H9 (cell line): ENCODE data around the gene GRIK4. TPM values are rescaled to one million over a fixed set of nuclear protein-coding genes. Genes with fewer than 3 reads are reported as not detected.

Experiments
- DNase-seq: peaks from one replicate; pipeline ENCODE4 v3.0.0-alpha.2; 2017
- H2AFZ ChIP-seq: one replicate; pipeline ENCODE4 v1.6.1; 2013; ENCODE audit warnings: mild to moderate bottlenecking, low read length, control low read depth, moderate library complexity
- H2AK5ac ChIP-seq: 2 replicates; pipeline ENCODE4 v1.6.1; 2013; ENCODE audit warnings: low read length, control low read depth, mixed read lengths; ENCODE audit not compliant: insufficient read length
- H2BK120ac ChIP-seq: one replicate; pipeline ENCODE4 v1.6.1; 2013; ENCODE audit warnings: low read depth, mild to moderate bottlenecking, low read length, control low read depth, inconsistent platforms; ENCODE audit not compliant: poor library complexity, severe bottlenecking
- H2BK12ac ChIP-seq: 2 replicates; pipeline ENCODE4 v1.6.1; 2013; ENCODE audit warnings: low read length, control low read depth, mixed read lengths, low read depth; ENCODE audit not compliant: insufficient read length
- H2BK15ac ChIP-seq: 2 replicates; pipeline ENCODE4 v1.6.1; 2013; ENCODE audit warnings: low read depth, low read length, control low read depth
- H2BK20ac ChIP-seq: one replicate; pipeline ENCODE4 v1.6.1; 2013; ENCODE audit warnings: low read depth, mild to moderate bottlenecking, low read length, control low read depth, inconsistent platforms; ENCODE audit not compliant: poor library complexity, severe bottlenecking
- H2BK5ac ChIP-seq: 2 replicates; pipeline ENCODE4 v1.6.1; 2013; ENCODE audit warnings: low read length, control low read depth, mixed read lengths; ENCODE audit not compliant: insufficient read length
- H3K14ac ChIP-seq: 2 replicates; pipeline ENCODE4 v1.6.1; 2013; ENCODE audit warnings: low read length, control low read depth; ENCODE audit not compliant: insufficient read depth
- H3K18ac ChIP-seq: 2 replicates; pipeline ENCODE4 v1.6.1; 2013; ENCODE audit warnings: low read depth, mild to moderate bottlenecking, mixed read lengths, low read length, control low read depth; ENCODE audit not compliant: insufficient read length
- H3K23ac ChIP-seq: 2 replicates; pipeline ENCODE4 v1.6.1; 2013; ENCODE audit warnings: low read length, control low read depth, mixed read lengths, low read depth; ENCODE audit not compliant: insufficient read length
- H3K23me2 ChIP-seq: 2 replicates; pipeline ENCODE4 v1.6.1; 2013; ENCODE audit warnings: low read depth, mild to moderate bottlenecking, mixed read lengths, low read length, control low read depth; ENCODE audit not compliant: insufficient read length, poor library complexity, severe bottlenecking
- H3K27ac ChIP-seq: 2 replicates; pipeline ENCODE4 v1.5.1; 2013; ENCODE audit warnings: low read length, control low read depth, mixed read lengths, low read depth; ENCODE audit not compliant: insufficient read length
- H3K27me3 ChIP-seq: 2 replicates; pipeline ENCODE4 v1.6.1; 2013; ENCODE audit warnings: low read length, control low read depth, inconsistent platforms; ENCODE audit not compliant: insufficient read depth
- H3K4ac ChIP-seq: 2 replicates; pipeline ENCODE4 v1.6.1; 2013; ENCODE audit warnings: low read depth, mild to moderate bottlenecking, control low read depth, inconsistent platforms, low read length, moderate library complexity
- H3K4me1 ChIP-seq: 2 replicates; pipeline ENCODE4 v1.6.1; 2013; ENCODE audit warnings: low read length, control low read depth, inconsistent platforms; ENCODE audit not compliant: insufficient read depth
- H3K4me2 ChIP-seq: 2 replicates; pipeline ENCODE4 v1.6.1; 2013; ENCODE audit warnings: low read length, control low read depth, mixed read lengths; ENCODE audit not compliant: insufficient read length, insufficient read depth
- H3K56ac ChIP-seq: 2 replicates; pipeline ENCODE4 v1.6.1; 2013; ENCODE audit warnings: low read depth, mild to moderate bottlenecking, mixed read lengths, low read length, control low read depth; ENCODE audit not compliant: insufficient read length
- H3K79me1 ChIP-seq: 2 replicates; pipeline ENCODE4 v1.6.1; 2013; ENCODE audit warnings: low read depth, mild to moderate bottlenecking, moderate library complexity, low read length, control low read depth, inconsistent platforms; ENCODE audit not compliant: insufficient read depth, poor library complexity, severe bottlenecking
- H3K79me2 ChIP-seq: 2 replicates; pipeline ENCODE4 v1.6.1; 2013; ENCODE audit warnings: low read length, control low read depth, inconsistent platforms; ENCODE audit not compliant: insufficient read depth
- H3K9ac ChIP-seq: 2 replicates; pipeline ENCODE4 v1.6.1; 2013; ENCODE audit warnings: low read length, control low read depth, mixed read lengths; ENCODE audit not compliant: insufficient read length; ENCODE audit errors: extremely low read depth
- H3K9me3 ChIP-seq: one replicate; pipeline ENCODE4 v1.6.1; 2013; ENCODE audit warnings: low read depth, low read length, inconsistent platforms; ENCODE audit not compliant: control insufficient read depth
- H3T11ph ChIP-seq: one replicate; pipeline ENCODE4 v1.6.1; 2013; ENCODE audit warnings: mild to moderate bottlenecking, low read length, control low read depth, inconsistent platforms
- H4K20me1 ChIP-seq: one replicate; pipeline ENCODE4 v1.6.1; 2013; ENCODE audit not compliant: control insufficient read depth, insufficient read length, insufficient read depth
- H4K5ac ChIP-seq: 2 replicates; pipeline ENCODE4 v1.6.1; 2013; ENCODE audit warnings: low read depth, mild to moderate bottlenecking, mixed read lengths, low read length, control low read depth; ENCODE audit not compliant: insufficient read length
- H4K8ac ChIP-seq: replicated peaks from 2 replicates; pipeline ENCODE4 v1.6.1; 2013; ENCODE audit warnings: low read length, control low read depth, mixed read lengths, low read depth; ENCODE audit not compliant: insufficient read length
- H4K91ac ChIP-seq: 2 replicates; pipeline ENCODE4 v1.6.1; 2013; ENCODE audit warnings: low read depth, mild to moderate bottlenecking, moderate library complexity, mixed read lengths, low read length, control low read depth; ENCODE audit not compliant: insufficient read length
- H3K27ac Mint-ChIP-seq, 3 experiments: 2 replicates in 2 of 3; 3 replicates in 1 of 3; pipeline ENCODE4 v1.8.0; 2020 to 2021; ENCODE audit warnings: mixed read lengths in 3 of 3, mild to moderate bottlenecking in 1 of 3, moderate library complexity in 1 of 3
- H3K27me3 Mint-ChIP-seq: 2 replicates; pipeline ENCODE4 v1.8.0; 2021; ENCODE audit warnings: low read depth, mild to moderate bottlenecking, moderate library complexity, mixed read lengths
- H3K36me3 Mint-ChIP-seq, 3 experiments: 2 replicates in 2 of 3; 3 replicates in 1 of 3; pipeline ENCODE4 v1.8.0; 2020 to 2021; ENCODE audit warnings: low read depth in 3 of 3, mixed read lengths in 3 of 3; ENCODE audit not compliant: insufficient read depth in 1 of 3
- H3K4me1 Mint-ChIP-seq, 2 experiments: 2 replicates each; pipeline ENCODE4 v1.8.0; 2020; ENCODE audit warnings: mixed read lengths in 2 of 2
- H3K4me3 Mint-ChIP-seq, 2 experiments: 2 replicates in 1 of 2; 3 replicates in 1 of 2; pipeline ENCODE4 v1.8.0; 2020 to 2021; ENCODE audit warnings: mild to moderate bottlenecking in 2 of 2, mixed read lengths in 2 of 2, moderate library complexity in 1 of 2
- H3K9me3 Mint-ChIP-seq, 2 experiments: 2 replicates in 1 of 2; 3 replicates in 1 of 2; pipeline ENCODE4 v1.8.0; 2020; ENCODE audit warnings: mild to moderate bottlenecking in 2 of 2, mixed read lengths in 2 of 2, moderate library complexity in 1 of 2
- WGBS: extraction: QIAGEN DNeasy Blood & Tissue Kit; methylation state at CpG from one replicate; pipeline ENCODE4 v1.1.7; 2013; ENCODE audit warnings: missing lambda C conversion rate, low lambda C conversion rate, mixed read lengths; ENCODE audit not compliant: insufficient read length; ENCODE audit errors: extremely low coverage; 5-methylcytosine and 5-hydroxymethylcytosine counted together
- total RNA-seq: library from RNA; stranded (reverse); gene quantifications from 2 replicates; pipeline ENCODE4 v1.2.1, GENCODE V29; 2021
- TF ChIP-seq, protein P1 (sequence below): fragments of 200-600 bp; sonication (generic); conservative IDR thresholded peaks from 3 replicates; pipeline ENCODE4 v1.8.0; 2021; ENCODE audit warnings: antibody characterized with exemption, mild to moderate bottlenecking

Gene GRIK4
- total RNA-seq, 1 experiment from 2014 or later: 2.3 TPM

- Mint-ChIP-seq H3K9me3 (no peaks in the 10 kb centered on the region; a peak in 1 of 5 replicates), H3K36me3 (no peaks in the 10 kb centered on the region; a peak in 1 of 7 replicates), H3K27ac (no peak overlapping the region), H3K4me3 (no peak overlapping the region), H3K4me1 (peaks cover 11 to 12% of the 10 kb centered on the region in 2 experiments), H3K27me3 (peaks cover 3% of the 10 kb centered on the region)
- H3K4ac ChIP-seq: no peak overlapping the region
- H3K79me2 ChIP-seq: no peaks in the 10 kb centered on the region
- no peak overlapping the region for H2BK15ac ChIP-seq
- H4K20me1 ChIP-seq: no peaks in the 10 kb centered on the region
- no peak overlapping the region for H3K9ac ChIP-seq
- no peaks in the 10 kb centered on the region for H3K23me2 ChIP-seq
- H3K27ac ChIP-seq: no peak overlapping the region
- no peak overlapping the region for H3K23ac ChIP-seq
- H2AFZ ChIP-seq: no peak overlapping the region
- no peak overlapping the region for H4K91ac ChIP-seq
- DNase-seq: no peak
- no peak overlapping the region for H3K4me2 ChIP-seq
- no peaks in the 10 kb centered on the region for H3K9me3 ChIP-seq
- no peak overlapping the region for H3K14ac ChIP-seq
- H3K18ac ChIP-seq: no peak overlapping the region
- no peak overlapping the region for H3T11ph ChIP-seq
- H3K56ac ChIP-seq: no peak overlapping the region
- TF ChIP-seq, protein P1, sequence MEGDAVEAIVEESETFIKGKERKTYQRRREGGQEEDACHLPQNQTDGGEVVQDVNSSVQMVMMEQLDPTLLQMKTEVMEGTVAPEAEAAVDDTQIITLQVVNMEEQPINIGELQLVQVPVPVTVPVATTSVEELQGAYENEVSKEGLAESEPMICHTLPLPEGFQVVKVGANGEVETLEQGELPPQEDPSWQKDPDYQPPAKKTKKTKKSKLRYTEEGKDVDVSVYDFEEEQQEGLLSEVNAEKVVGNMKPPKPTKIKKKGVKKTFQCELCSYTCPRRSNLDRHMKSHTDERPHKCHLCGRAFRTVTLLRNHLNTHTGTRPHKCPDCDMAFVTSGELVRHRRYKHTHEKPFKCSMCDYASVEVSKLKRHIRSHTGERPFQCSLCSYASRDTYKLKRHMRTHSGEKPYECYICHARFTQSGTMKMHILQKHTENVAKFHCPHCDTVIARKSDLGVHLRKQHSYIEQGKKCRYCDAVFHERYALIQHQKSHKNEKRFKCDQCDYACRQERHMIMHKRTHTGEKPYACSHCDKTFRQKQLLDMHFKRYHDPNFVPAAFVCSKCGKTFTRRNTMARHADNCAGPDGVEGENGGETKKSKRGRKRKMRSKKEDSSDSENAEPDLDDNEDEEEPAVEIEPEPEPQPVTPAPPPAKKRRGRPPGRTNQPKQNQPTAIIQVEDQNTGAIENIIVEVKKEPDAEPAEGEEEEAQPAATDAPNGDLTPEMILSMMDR: peak; percentile 68
- H3K27me3 ChIP-seq: no peaks in the 10 kb centered on the region
- H2BK12ac ChIP-seq: no peak overlapping the region
- H4K8ac ChIP-seq: no peak overlapping the region
- H2AK5ac ChIP-seq: no peak overlapping the region
- no peak overlapping the region for H2BK20ac ChIP-seq
- WGBS: no CpG with 5 or more reads among the region's 5 CpGs
- H4K5ac ChIP-seq: no peak overlapping the region
- no peak overlapping the region for H2BK5ac ChIP-seq
- no peaks in the 10 kb centered on the region for H3K79me1 ChIP-seq
- H2BK120ac ChIP-seq: no peak overlapping the region
- H3K4me1 ChIP-seq: no peaks in the 10 kb centered on the region
Observed at GRCh38 chr11:120912504-120912903, 401.0 kb downstream of the GRIK4 start.
